Measurements from ENCODE around the gene DOHH.

Gene DOHH

DNA sequence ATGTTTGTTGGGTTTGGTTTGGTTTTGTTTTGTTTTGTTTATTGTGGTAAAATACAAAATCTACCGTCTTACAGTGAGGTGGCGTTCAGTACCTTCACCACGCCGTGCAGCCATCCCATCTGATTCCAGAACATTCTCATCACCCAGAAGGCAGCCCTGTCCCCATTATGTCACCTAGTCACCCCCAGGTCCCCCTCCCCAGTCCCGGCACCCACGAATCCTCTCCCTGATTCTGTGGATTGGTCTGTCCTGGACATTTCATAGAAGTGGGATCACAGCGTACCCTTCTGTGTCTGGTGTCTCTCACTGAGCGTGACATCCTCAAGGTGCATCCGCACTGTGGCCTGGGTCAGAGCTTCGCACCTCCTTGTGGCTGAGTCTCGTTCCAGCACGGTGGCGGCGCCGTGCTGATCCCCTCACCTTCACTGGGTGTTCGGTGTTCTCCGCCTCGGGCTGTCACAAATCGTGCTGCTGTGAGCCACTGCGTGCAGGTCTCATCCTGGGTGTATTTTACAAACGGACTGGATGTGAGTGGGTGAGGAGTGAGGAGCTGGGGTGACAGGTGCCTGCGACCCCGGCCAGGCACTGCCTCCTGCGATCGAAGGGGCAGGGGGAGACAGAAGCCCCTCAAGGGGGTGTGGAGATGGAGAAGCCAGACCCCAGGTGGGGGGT, 37.9 kb upstream of the DOHH start:
- no peak overlapping the region for H3K4me3 ChIP-seq (ENCODE audit: low read depth, low read length)
- in situ Hi-C loops (cut with HindIII; ENCODE audit: low sequenced_read_pairs): no loop called here
- no peak for DNase-seq (ENCODE audit: low read depth, low spot score)
- TF ChIP-seq CTCF (IDR thresholded peaks at IDR 0.05; ENCODE audit: low read depth, low read length): no peak

- in situ Hi-C loops (cut with HindIII; ENCODE audit: low sequenced_read_pairs): no loop called here
- H3K4me3 ChIP-seq (ENCODE audit: low read depth, low read length): no peak overlapping the region
- no peak for DNase-seq (ENCODE audit: low read depth, low spot score)
- TF ChIP-seq CTCF (IDR thresholded peaks at IDR 0.05; ENCODE audit: low read depth, low read length): no peak
Measured at GRCh38 chr19:3537438-3538240, 37.2 kb upstream of the DOHH start.

- H3K4me3 ChIP-seq (ENCODE audit: low read depth, low read length): no peak overlapping the region
- in situ Hi-C loops (cut with HindIII; ENCODE audit: low sequenced_read_pairs): no loop called here
- no peak for TF ChIP-seq CTCF (IDR thresholded peaks at IDR 0.05; ENCODE audit: low read depth, low read length)
- DNase-seq (ENCODE audit: low read depth, low spot score): no peak
Measured at GRCh38 chr19:3537101-3537437, 36.6 kb upstream of the DOHH start.

GRCh38 chr19:3536429-3537100, 36.1 kb upstream of the DOHH start:
- DNase-seq (ENCODE audit: low read depth, low spot score): no peak
- no peak for TF ChIP-seq CTCF (IDR thresholded peaks at IDR 0.05; ENCODE audit: low read depth, low read length)
- in situ Hi-C loops (cut with HindIII; ENCODE audit: low sequenced_read_pairs): no loop called here
- no peak overlapping the region for H3K4me3 ChIP-seq (ENCODE audit: low read depth, low read length)

DNA sequence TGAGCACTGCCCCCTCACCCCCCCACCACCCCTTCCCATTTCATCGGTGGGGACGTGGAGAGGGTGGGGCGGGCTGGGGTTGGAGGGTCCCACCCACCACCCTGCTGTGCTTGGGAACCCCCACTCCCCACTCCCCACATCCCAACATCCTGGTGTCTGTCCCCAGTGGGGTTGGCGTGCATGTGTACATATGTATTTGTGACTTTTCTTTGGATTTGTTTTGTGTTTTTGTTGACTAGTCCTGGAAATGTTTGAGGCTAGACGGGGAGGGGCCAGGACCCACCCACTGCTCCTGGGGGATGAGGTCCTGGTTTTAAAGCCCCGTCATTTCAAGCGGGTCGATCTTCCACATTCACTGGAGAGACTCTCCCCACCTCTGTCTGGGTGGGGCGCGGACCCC, 35.5 kb upstream of the DOHH start:
- no peak overlapping the region for H3K4me3 ChIP-seq (ENCODE audit: low read depth, low read length)
- TF ChIP-seq CTCF (IDR thresholded peaks at IDR 0.05; ENCODE audit: low read depth, low read length): no peak
- in situ Hi-C loops (cut with HindIII; ENCODE audit: low sequenced_read_pairs): no loop called here
- DNase-seq (ENCODE audit: low read depth, low spot score): no peak

GRCh38 chr19:3535563-3535965, 35.1 kb upstream of the DOHH start:
- in situ Hi-C loops (cut with HindIII; ENCODE audit: low sequenced_read_pairs): no loop called here
- DNase-seq (ENCODE audit: low read depth, low spot score): no peak
- H3K4me3 ChIP-seq (ENCODE audit: low read depth, low read length): no peak overlapping the region
- no peak for TF ChIP-seq CTCF (IDR thresholded peaks at IDR 0.05; ENCODE audit: low read depth, low read length)
